Measurements from ENCODE around the gene CDK5RAP3. TPM values are rescaled to one million over a fixed set of nuclear protein-coding genes. Genes with fewer than 3 reads are reported as not detected.
A peak's percentile ranks its signal among the peaks of the same experiment; 100 is the strongest.

The CDK5RAP3 gene
- total and polyA plus RNA-seq, 2 of the 13 experiments (the other 11 are each of a cell fraction or from before 2014, with no cell fraction given), result 128 to 154 TPM

DNA sequence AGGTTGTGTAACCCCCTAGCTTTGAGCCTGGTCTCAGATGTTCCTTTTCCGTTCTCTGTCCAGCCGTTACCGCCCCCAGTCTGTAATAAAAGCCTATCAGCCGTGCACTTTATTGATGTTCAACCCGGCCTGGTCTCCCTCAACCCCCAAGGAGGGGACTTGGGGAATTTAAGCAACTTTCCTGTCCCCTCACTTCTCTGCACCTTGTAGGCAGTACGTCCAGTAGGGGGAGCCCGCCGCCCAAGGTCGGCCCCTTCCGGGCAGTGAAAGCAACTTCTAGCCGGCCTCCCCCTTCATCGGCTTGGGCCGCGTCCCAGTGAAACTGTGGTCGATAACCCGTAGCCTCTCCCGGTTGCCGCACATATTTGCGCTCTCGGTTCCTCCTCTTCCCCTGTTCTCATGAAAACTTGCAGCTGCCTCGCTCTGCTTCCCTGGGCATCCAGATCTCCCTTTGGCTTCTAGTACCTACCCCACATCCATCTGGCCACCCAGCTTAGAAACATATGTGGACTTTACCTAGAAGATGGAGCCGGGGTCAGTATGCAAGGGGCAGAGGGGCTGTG lies 21.6 kb upstream of the CDK5RAP3 start (continued):
- TF ChIP-seq, protein P1, sequence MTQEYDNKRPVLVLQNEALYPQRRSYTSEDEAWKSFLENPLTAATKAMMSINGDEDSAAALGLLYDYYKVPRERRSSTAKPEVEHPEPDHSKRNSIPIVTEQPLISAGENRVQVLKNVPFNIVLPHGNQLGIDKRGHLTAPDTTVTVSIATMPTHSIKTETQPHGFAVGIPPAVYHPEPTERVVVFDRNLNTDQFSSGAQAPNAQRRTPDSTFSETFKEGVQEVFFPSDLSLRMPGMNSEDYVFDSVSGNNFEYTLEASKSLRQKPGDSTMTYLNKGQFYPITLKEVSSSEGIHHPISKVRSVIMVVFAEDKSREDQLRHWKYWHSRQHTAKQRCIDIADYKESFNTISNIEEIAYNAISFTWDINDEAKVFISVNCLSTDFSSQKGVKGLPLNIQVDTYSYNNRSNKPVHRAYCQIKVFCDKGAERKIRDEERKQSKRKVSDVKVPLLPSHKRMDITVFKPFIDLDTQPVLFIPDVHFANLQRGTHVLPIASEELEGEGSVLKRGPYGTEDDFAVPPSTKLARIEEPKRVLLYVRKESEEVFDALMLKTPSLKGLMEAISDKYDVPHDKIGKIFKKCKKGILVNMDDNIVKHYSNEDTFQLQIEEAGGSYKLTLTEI (CRISPR knock-in tag; conservative IDR thresholded peaks at IDR 0.05), result no peak
- TF ChIP-seq FIP1L1 (IDR thresholded peaks at IDR 0.05; ENCODE audit: borderline replicate concordance, insufficient read depth, low read depth, low read length) (0 out of 2 replicates have a peak, but pooled peaks have one; percentile 74), AGO1 (IDR thresholded peaks at IDR 0.05; ENCODE audit: low read depth, low read length, poor library complexity, severe bottlenecking) (peak; percentile 43), NR3C1 (CRISPR knock-in tag; IDR thresholded peaks at IDR 0.05) (no peak), AHR (CRISPR knock-in tag; IDR thresholded peaks at IDR 0.05) (no peak; the same call in 1 of the 2 replicates), DR1 (CRISPR knock-in tag; IDR thresholded peaks at IDR 0.05) (no peak), IKZF1 (IDR thresholded peaks at IDR 0.05) (no peak), ZFAT (CRISPR knock-in tag; conservative IDR thresholded peaks at IDR 0.05) (no peak), SRY (CRISPR knock-in tag; IDR thresholded peaks at IDR 0.05) (peak; percentile 41; the same call in 1 of the 2 replicates), ZFX (CRISPR knock-in tag; IDR thresholded peaks at IDR 0.05; ENCODE audit: low read depth) (peak; percentile 75; the same call in 1 of the 2 replicates), ZNF33B (CRISPR knock-in tag; IDR thresholded peaks at IDR 0.05) (peak; percentile 89; the same call in 1 of the 2 replicates), NFE2L1 (CRISPR knock-in tag; IDR thresholded peaks at IDR 0.05; ENCODE audit: borderline replicate concordance) (no peak)
- TF ChIP-seq, protein P2, sequence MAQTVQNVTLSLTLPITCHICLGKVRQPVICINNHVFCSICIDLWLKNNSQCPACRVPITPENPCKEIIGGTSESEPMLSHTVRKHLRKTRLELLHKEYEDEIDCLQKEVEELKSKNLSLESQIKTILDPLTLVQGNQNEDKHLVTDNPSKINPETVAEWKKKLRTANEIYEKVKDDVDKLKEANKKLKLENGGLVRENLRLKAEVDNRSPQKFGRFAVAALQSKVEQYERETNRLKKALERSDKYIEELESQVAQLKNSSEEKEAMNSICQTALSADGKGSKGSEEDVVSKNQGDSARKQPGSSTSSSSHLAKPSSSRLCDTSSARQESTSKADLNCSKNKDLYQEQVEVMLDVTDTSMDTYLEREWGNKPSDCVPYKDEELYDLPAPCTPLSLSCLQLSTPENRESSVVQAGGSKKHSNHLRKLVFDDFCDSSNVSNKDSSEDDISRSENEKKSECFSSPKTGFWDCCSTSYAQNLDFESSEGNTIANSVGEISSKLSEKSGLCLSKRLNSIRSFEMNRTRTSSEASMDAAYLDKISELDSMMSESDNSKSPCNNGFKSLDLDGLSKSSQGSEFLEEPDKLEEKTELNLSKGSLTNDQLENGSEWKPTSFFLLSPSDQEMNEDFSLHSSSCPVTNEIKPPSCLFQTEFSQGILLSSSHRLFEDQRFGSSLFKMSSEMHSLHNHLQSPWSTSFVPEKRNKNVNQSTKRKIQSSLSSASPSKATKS (CRISPR knock-in tag; IDR thresholded peaks at IDR 0.05), result no peak
- TF ChIP-seq, protein P3, sequence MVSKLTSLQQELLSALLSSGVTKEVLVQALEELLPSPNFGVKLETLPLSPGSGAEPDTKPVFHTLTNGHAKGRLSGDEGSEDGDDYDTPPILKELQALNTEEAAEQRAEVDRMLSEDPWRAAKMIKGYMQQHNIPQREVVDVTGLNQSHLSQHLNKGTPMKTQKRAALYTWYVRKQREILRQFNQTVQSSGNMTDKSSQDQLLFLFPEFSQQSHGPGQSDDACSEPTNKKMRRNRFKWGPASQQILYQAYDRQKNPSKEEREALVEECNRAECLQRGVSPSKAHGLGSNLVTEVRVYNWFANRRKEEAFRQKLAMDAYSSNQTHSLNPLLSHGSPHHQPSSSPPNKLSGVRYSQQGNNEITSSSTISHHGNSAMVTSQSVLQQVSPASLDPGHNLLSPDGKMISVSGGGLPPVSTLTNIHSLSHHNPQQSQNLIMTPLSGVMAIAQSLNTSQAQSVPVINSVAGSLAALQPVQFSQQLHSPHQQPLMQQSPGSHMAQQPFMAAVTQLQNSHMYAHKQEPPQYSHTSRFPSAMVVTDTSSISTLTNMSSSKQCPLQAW (CRISPR knock-in tag; IDR thresholded peaks at IDR 0.05), result no peak
- TF ChIP-seq, protein P4, sequence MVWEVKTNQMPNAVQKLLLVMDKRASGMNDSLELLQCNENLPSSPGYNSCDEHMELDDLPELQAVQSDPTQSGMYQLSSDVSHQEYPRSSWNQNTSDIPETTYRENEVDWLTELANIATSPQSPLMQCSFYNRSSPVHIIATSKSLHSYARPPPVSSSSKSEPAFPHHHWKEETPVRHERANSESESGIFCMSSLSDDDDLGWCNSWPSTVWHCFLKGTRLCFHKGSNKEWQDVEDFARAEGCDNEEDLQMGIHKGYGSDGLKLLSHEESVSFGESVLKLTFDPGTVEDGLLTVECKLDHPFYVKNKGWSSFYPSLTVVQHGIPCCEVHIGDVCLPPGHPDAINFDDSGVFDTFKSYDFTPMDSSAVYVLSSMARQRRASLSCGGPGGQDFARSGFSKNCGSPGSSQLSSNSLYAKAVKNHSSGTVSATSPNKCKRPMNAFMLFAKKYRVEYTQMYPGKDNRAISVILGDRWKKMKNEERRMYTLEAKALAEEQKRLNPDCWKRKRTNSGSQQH (CRISPR knock-in tag; IDR thresholded peaks at IDR 0.05; ENCODE audit: low read depth), result peak; percentile 40; the same call in 1 of the 2 replicates
- TF ChIP-seq, protein P5, sequence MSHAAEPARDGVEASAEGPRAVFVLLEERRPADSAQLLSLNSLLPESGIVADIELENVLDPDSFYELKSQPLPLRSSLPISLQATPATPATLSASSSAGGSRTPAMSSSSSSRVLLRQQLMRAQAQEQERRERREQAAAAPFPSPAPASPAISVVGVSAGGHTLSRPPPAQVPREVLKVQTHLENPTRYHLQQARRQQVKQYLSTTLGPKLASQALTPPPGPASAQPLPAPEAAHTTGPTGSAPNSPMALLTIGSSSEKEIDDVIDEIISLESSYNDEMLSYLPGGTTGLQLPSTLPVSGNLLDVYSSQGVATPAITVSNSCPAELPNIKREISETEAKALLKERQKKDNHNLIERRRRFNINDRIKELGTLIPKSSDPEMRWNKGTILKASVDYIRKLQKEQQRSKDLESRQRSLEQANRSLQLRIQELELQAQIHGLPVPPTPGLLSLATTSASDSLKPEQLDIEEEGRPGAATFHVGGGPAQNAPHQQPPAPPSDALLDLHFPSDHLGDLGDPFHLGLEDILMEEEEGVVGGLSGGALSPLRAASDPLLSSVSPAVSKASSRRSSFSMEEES (CRISPR knock-in tag; IDR thresholded peaks at IDR 0.05), result no peak; the same call in 1 of the 2 replicates
- TF ChIP-seq, protein P6, sequence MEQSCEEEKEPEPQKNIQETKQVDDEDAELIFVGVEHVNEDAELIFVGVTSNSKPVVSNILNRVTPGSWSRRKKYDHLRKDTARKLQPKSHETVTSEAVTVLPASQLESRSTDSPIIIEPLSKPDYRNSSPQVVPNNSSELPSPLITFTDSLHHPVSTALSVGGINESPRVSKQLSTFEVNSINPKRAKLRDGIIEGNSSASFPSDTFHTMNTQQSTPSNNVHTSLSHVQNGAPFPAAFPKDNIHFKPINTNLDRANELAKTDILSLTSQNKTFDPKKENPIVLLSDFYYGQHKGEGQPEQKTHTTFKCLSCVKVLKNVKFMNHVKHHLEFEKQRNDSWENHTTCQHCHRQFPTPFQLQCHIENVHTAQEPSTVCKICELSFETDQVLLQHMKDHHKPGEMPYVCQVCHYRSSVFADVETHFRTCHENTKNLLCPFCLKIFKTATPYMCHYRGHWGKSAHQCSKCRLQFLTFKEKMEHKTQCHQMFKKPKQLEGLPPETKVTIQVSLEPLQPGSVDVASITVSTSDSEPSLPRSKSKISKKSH (CRISPR knock-in tag; IDR thresholded peaks at IDR 0.05; ENCODE audit: borderline replicate concordance), result no peak
- TF ChIP-seq, protein P7, sequence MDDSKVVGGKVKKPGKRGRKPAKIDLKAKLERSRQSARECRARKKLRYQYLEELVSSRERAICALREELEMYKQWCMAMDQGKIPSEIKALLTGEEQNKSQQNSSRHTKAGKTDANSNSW (CRISPR knock-in tag; IDR thresholded peaks at IDR 0.05; ENCODE audit: borderline replicate concordance), result peak; percentile 87; the same call in 1 of the 2 replicates
